Right hindlimb (tissue), 1 donor: ENCODE measurements around the gene MRPL28.
A peak's percentile ranks its signal among the peaks of the same experiment; 100 is the strongest.
"Not testable (repeated sequence)": the region's sequence is repeated elsewhere in the genome, so short reads cannot be mapped to it uniquely, and the experiment has no call there.

ENCODE experiments used
- DNase-seq: peaks from one replicate; pipeline ENCODE4 v3.0.0-alpha.2; 2018

The MRPL28 gene

GRCh38 chr16:373020-373598, 2.8 kb upstream of the MRPL28 start:
- peak; percentile 17 for DNase-seq

GRCh38 chr16:372302-372983, 2.1 kb upstream of the MRPL28 start:
- no peak for DNase-seq

GRCh38 chr16:371515-372301, 1.4 kb upstream of the MRPL28 start:
- DNase-seq: peak; percentile 36

- DNase-seq: peak; percentile 33
Measured at GRCh38 chr16:370979-371514, 709 bp upstream of the MRPL28 start.

- peak; percentile 24 for DNase-seq
Measured at GRCh38 chr16:369866-370436, 387 bp downstream of the MRPL28 start.

GRCh38 chr16:369275-369865, 968 bp downstream of the MRPL28 start:
- DNase-seq: no peak

- no peak for DNase-seq
Measured at GRCh38 chr16:368388-369158, 1.8 kb downstream of the MRPL28 start.

- DNase-seq: no peak
Measured at GRCh38 chr16:367333-367903, 2.9 kb downstream of the MRPL28 start.

GRCh38 chr16:366476-366875, 3.9 kb downstream of the MRPL28 start:
- no peak for DNase-seq

- no peak for DNase-seq
Measured at GRCh38 chr16:364595-365491, 5.5 kb downstream of the MRPL28 start.

- no peak for DNase-seq
Measured at GRCh38 chr16:363766-364490, 6.4 kb downstream of the MRPL28 start.

GRCh38 chr16:363110-363765, 7.1 kb downstream of the MRPL28 start:
- DNase-seq: no peak

GRCh38 chr16:362702-362999, 7.7 kb downstream of the MRPL28 start:
- not testable (repeated sequence) for DNase-seq

GRCh38 chr16:361872-362701, 8.3 kb downstream of the MRPL28 start:
- peak; percentile 70 for DNase-seq

- no peak for DNase-seq
Measured at GRCh38 chr16:361341-361871, 8.9 kb downstream of the MRPL28 start.

GRCh38 chr16:360698-361336, 9.5 kb downstream of the MRPL28 start:
- DNase-seq: no peak

GRCh38 chr16:359871-360697, 10.3 kb downstream of the MRPL28 start:
- DNase-seq: no peak
